Embryonic facial prominence (tissue), 1 donor: Measurements from ENCODE around the gene OTULIN.

Experiments used
- DNase-seq: peaks from one replicate; pipeline ENCODE4 v3.0.0-alpha.2; 2016; ENCODE audit errors: extremely low spot score

OTULIN gene

DNA sequence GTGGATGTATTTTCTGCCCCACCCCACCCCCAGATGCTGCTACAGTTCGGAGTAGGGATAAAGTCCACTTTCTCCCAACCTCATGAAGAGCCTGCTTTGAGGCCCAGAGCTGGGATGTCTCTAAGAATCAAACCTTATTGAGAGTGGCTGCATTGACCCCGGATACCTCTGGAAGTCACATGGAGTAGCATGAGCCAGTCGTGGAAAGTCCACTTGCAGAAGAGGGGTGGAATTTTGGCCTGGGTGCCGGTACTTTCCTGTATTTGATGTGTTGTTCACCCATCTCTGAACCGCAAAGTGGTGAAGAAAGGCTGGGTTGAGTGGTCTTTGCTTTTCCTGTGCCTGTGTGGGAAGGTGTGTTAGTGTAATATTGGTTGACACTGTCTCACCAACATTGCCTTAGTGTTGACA is 3.7 kb downstream of the OTULIN start:
- DNase-seq: no peak

DNA sequence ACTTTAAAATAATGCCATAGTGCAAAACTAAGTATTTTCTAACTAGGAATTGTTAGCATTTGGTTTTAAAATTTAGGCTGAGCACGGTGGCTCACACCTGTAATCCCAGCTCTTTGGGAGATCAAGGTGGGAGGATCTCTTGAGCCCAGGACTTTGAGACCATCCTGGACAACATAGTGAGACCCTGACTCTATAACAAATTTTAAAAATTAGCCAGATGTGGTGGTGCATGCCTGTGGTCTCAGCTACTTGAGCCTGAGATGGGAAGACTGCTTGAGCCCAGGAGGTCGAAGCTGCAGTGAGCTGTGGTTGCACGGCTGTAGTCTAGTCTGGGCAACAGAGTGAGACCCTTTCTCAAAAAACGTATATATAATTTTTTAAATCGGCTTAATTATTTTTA is 4.9 kb downstream of the OTULIN start:
- DNase-seq: no peak

DNA sequence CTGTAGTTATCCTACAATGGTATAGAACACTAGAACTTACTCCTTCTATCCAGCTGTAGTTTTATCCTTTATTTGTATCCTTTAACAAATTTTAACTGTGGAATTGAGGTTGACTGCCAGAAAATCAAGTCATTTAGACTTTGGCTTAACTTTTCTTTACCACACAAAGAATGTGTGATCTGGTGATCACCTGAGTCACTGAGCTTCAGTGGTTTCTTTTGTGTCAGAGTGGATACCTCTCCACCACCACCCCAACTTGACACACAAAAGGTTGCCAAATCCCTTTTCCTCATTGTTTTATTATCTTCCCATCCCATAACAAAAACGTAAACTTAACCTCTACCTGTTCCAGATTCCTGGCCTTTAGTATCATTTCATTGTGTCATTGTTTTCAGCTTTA is 5.5 kb downstream of the OTULIN start:
- DNase-seq: no peak

DNA sequence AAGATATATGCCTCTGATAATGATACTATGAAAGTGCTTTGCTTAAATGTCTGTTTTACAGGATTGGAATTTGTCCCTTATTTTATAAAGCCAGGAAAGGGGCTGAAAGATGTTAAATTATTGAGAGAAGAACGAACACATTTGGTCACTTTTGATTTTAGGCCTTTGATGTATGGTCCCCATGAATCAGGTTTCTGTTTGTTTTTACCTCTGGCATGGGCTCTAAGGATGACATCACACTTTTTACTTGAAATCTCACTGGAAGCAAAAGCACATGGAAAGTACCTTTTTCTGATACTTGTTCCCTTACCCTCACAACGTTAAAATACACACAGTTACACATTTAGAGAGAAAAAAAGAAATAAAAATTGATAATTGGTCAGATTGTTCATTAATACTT is 6.9 kb downstream of the OTULIN start:
- DNase-seq: no peak

GRCh38 chr5:14672082-14672481 is 7.6 kb downstream of the OTULIN start:
- no peak for DNase-seq

DNA sequence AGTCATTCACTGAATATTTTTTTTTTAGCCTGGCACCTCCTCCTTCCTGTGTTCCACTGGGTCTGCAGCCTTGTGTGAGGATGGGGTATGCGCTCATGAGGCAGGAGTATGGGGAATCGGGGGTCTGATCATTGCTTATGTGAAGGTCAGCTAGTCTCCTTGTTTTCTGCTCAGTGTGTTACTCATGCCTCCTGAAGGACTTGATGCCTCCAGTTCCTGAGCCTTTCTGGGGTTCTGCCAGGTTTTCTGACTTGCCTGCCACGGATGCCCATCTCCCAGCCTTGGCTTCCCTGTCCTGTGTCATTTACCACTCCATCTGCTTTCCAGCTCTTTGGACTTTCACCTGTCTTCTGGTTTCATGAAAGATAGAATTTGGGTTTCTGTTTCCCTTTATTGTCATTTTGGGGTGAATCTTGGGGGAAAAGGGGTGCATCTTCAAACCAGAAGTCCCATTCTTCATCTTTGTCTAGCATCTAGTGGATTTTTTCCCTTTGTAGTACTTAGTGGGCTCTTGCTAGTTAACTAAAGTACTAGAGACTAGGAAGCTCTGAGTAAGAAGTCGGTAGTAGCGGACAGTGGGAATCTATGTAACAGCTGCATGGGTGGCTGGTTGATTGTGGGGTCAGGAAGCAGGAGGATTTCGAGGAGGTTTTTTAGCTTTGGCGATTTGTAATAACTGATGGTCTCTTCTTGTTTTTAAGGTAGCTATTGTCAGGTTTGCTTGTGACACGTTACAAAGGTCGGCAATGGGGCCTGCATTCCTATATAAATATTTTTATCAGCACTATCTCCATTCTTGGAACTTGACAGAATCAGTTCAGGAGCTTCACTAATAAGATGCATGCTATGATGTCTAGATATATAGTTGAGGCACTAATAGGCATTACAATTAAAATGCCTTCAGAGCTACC is 8.2 kb downstream of the OTULIN start:
- DNase-seq: no peak

DNA sequence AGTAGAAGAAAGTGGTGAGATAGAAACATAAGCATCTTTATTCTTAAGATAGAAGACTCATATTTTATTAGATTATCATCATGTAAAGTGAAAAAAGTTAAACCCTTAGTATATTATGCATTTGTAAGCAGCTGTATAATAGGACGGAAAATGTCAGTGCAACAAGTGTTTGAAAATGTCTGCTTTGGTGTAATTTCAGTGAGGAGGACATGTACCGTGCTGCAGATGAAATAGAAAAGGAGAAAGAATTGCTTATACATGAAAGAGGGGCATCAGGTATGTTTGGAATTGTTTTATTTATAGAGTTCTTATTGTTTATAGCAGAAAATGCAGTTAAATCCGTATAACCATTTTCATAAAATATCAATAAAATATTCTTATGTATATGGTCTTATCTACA is 8.9 kb downstream of the OTULIN start:
- no peak for DNase-seq

DNA sequence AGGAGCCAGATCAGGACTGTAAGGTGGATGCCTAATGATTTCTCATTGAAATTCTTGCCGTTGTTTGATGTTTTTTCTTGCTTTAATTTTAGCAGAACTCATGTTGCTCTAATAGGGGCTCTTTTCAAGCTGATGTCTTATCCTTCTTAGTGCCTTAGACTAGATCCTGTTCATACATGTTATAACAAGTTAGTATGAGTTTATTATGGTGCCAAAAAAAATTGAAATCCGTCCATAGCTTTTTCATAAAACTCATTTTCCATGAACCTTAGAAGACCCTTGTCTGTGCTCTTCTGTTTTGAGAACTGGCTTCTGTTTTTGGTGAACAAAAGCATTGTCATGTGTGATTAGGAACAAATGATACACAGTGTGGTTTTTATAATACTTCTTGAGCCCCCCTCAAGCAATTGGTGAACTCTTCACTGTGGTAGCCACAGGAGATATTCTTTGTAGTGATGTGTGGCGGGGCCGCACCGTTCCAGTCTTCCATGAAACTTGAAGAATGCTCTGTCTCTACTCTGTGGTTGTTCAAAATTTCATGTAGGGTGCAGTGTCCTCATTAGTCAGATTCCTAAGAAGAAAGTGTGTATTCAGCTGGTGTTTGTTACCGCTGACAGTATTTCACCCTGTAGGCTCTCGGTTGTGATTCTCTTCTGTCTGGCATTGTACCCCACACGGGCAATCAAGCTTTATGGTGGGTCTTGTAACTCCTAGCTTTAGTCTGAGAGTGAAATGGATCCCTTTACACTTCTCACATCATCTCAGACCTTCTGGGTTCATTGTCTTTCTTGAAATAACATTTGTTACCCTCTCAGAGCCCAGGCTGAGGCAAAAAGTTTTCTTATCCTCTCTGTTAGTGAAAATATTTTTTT is 10.7 kb downstream of the OTULIN start:
- DNase-seq: no peak

DNA sequence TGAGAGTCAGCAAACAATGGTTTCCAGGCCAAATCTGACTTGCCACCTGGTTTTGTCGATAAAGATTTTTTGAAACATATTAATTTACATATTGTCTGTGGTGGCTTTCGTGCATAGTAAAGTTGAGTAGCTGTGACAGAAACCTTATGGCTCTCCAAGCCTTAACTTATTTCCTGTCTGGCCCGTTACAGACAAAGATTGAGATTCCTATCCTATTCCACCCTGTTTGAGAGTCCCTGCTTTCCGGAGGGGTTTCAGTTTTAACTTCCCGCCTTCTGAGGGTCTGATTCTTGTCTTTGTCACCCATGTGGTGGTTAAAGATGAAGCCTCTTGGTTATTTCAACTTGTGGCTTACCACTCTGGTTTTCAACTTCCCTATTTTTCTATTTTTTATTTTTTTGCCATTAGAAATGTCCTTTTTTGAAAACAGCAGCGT is 11.4 kb downstream of the OTULIN start:
- no peak for DNase-seq

DNA sequence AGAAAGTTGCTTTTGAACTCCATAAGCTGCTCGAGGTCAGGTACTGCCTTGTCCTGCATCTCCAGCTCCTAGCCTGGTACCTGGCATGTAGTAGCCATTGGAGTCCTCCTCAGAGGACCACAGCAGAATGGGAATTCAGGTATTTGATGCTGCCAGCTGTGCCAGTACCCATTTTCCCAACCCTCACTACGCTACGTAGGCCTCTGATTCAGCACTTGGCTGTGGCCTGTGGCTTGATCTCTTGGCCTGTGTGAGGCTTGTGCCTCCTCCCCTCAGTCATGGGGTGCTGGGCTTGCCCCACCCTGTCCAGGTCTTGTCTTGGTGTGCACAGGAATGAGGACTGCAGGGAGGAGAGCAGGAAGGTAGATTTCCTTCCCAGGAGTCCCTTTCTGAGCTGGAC is 11.8 kb downstream of the OTULIN start:
- no peak for DNase-seq

GRCh38 chr5:14678773-14679334 is 14.3 kb downstream of the OTULIN start:
- no peak for DNase-seq

- no peak for DNase-seq
These were observed 15.1 kb downstream of the OTULIN start for GRCh38 chr5:14679595-14679994.

- DNase-seq: no peak
These were observed 16.8 kb downstream of the OTULIN start for GRCh38 chr5:14681236-14681752.

DNA sequence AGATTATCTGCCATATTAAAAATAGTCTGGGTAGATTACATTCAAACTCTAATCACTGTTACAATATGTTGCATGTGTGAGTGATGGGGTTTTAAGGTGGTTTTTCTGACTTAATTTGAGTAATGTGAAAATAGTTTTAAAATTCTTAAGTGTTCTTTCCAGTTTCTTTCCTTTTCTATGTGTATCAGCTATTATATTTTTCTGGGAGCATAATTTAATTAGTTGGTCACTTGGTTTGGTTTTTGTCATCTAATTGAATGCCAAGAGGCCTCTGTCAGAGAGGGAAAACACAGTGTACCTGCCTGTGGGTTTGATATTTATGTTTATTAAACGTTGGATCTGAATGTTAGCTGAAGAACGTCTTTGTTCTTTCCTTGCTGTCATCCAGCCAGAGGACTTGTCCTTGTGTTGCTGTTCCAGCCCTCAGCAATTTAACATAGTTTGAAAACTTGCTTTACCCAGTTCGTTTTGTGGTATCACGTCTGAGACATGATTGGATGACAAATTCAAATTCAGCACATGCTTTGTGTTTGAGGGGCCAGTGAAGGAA is 19.5 kb downstream of the OTULIN start:
- no peak for DNase-seq

DNA sequence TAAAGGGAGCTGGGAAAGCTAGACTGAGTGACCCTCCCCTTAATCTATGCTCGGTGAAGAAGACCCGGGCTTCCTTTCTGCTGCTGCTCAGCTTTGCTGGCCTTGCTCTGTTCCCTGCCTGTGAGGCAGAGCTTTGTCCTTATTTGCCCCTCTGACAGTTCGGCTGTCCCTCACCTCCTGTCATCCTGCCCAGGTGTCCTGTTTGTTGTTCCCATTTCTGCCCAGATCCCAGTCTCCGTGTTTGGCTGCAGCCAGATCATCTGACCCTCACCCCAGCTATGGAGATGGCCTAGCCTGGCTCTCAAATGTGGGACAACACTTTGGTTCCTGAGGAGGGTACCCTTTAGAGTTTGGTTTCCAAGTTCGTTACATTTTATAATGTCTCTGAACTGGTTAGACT is 20.2 kb downstream of the OTULIN start:
- no peak for DNase-seq

- DNase-seq: peak; percentile 36
These were observed 21.2 kb downstream of the OTULIN start for GRCh38 chr5:14685757-14686156.

DNA sequence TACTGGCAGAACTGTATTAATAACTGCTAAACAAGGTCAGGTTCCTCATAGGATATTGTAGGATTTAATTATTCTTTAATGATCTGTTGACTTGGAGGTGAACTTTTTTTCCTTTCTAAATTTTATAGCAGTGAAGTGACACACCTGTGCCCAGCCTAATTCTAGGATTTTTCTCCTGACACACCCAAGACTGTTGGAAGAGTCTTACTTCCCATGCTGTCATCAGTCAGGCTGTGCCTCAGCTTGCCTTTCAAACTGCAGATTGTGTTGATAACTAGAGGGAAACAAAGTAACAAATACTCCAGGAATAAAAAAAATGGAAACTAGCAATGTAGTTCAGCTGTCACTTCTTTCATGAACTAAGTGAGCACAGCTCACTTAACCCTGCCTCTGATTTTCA is 22.0 kb downstream of the OTULIN start:
- no peak for DNase-seq

DNA sequence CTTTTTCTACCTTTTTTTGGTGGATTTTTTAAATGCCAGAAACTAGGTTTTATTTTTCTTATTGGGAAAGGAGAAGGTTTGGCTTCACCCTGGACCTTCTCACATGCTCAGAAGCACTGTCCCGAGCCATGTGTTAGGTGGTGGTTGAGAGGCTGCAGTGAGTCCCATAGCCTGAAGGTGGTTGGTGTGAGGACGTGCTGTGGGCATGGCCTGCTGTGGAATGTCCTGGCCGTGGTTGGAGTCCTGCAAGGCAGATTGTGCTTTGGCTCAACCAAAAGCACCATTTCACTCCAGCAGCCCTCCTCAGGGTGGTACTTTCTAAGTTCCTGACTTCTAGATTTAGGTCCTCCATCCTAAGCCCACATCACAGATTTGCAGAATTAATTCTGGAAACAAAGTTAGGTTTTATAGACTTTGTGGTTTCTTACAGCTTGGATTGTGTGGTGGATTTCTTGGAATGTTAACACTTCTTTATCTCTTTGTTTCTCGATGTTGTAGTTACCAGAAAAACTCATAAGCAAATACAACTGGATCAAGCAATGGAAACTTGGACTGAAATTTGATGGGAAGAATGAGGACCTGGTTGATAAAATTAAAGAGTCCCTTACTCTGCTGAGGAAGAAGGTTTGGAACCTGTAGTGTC is 22.6 kb downstream of the OTULIN start:
- DNase-seq: no peak

- no peak for DNase-seq
These were observed 28.6 kb downstream of the OTULIN start for GRCh38 chr5:14693070-14693469.

- no peak for DNase-seq
These were observed 30.6 kb downstream of the OTULIN start for GRCh38 chr5:14695152-14695551.

DNA sequence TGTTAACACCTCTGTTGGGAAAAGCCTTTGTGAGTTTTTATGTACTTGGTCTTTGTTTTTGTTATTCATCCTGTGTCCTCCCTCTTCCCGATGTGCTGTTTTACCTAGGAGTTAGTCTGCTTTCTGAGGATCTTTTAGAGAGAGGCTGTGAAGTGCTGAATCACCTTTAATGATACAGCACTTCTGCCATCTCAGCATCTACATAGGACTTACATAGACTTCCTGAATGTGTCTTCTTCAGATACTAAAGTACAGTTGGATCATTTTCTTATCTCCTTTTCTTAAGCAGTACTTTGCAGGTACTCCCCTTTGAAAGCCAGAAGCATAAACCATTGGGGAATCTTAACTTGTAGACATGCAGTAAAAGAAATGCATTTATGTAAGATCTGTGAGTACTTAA is 31.5 kb downstream of the OTULIN start:
- DNase-seq: no peak
